ENCODE results near the gene GET3.
"Not testable (repeated sequence)": the region's sequence is repeated elsewhere in the genome, so short reads cannot be mapped to it uniquely, and the experiment has no call there.

GET3 gene

DNA sequence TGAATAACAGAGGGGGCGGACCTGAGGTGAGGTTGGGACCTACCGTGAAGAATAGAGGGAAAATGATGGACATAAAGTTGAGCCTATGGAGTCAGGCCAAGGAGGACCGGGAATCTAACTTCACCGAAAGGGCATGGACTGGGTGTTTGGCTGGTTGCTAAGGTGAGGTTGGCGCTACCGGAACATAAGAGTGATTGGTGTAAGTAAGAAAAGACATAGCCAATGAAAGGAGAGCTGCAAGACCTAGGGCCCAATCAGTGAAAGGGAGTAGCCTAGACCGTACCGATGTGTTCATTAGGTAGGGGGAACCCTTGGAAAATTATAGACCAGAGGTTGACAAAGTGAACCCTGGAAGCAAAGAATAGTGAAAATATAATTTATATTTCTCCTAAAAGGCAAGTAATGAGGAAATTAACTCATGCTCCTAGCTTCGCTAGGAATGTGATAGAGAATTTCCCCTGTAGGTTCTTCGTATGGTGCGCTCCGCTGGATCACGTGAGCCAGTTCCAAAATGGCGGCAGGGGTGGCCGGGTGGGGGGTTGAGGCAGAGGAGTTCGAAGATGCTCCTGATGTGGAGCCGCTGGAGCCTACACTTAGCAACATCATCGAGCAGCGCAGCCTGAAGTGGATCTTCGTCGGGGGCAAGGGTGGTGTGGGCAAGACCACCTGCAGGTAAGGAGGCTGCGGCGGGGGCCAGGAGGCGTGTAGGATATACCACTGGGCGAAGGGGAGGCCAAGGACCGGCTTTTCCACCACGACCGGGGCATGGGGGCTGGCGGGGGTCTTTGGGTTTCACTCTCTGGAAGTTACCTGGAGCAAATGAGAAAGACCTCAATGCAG, at the start of gene GET3:
Gene GET3 (plus strand): TSS at position 503 of the 840 bp plus-strand sequence. CDS start 9 bp downstream, at position 512.
- peak; percentile 100 for DNase-seq (ENCODE audit: low read depth)

DNA sequence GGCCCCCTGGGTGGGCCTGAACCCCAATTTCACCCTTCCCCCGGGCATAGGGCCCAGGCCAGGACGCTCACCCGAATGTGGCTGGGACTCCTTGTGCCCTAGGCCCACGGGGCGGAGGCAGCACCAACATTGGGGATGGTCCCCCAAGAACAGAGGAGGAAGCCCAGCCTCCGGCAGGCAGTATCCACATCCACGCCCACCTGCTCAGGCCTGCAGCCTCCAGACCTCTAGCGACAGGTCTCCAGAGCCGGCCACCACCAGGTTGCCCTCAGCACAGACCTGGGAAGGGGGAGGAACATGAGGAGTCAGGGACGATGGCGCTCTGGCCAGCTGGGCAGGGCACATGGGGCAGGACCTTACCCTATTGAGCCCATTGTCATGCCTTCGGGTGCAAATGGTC, 48.3 kb upstream of the GET3 start:
- no peak for DNase-seq (ENCODE audit: low read depth)

GRCh38 chr19:12689581-12690216, 47.6 kb upstream of the GET3 start:
- DNase-seq (ENCODE audit: low read depth): no peak

DNA sequence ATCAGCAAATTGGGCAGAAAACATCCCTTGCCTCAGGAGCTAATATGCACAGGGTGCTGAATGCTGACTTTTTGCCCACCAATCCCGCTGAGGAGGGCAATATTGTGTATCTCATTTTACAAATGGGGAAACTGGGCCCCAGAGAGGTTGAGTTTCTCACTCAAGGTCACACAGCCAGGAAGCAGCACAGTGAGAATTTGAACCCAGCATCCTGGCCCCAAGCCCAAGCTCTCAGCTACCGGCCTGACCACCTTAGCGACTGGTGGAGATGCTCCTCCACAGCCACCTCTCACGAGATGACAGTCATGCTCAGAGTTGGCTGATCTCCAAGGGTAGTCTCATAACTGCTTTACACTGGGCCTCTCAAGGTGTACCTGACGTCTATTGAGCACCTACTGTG, 44.3 kb upstream of the GET3 start:
- no peak for DNase-seq (ENCODE audit: low read depth)

GRCh38 chr19:12694641-12695040, 42.7 kb upstream of the GET3 start:
- DNase-seq (ENCODE audit: low read depth): no peak

DNA sequence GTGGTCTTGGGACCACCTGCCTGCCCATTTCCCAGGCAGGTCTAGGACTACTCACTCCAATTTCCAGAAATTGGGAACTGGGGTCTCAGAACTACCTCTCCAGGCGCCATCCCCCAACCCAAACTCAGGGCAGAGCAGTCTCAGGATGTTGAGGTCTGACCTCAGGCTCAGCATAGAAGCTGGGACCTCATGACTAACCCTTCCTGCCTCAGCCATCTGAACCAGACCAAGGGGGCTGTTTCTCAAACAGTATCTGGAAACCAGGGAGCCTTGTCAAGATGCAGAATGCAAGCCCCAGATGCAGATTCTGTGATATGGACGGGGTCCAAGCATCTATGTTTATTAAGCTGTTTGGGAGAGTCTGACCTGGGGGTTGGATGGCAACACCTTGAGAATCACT, 42.2 kb upstream of the GET3 start:
- DNase-seq (ENCODE audit: low read depth): no peak

DNA sequence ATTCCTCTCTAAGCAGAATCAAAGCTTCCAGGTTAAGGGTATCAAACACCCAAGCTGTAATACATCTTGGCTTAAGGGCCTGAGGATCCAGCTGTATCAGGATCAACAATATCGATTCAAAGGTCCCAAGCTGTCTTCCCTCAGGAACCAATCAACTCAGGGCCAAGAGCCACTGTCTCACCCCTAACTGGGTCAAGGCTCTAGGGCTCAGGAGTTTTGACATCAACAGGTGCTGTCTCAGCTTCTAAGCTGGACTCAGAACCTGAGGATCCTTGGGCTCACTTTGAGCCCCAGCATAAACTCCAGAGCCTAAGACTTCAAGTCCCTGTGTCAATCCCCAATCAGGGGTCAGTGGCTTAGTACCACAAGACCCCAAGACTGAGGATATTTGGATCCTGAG, 41.8 kb upstream of the GET3 start:
- no peak for DNase-seq (ENCODE audit: low read depth)

GRCh38 chr19:12695997-12696365, 41.3 kb upstream of the GET3 start:
- DNase-seq (ENCODE audit: low read depth): no peak

- peak; percentile 95 for DNase-seq (ENCODE audit: low read depth)
Measured at GRCh38 chr19:12696366-12697335, 40.6 kb upstream of the GET3 start, which contains the start of gene FBXW9. FBXW9 (minus strand) TSS chr19:12696631; CDS start chr19:12696581, 50 bp downstream.

GRCh38 chr19:12697425-12697824, 39.9 kb upstream of the GET3 start:
- not testable (repeated sequence) for DNase-seq (ENCODE audit: low read depth)

GRCh38 chr19:12698138-12698537, 39.2 kb upstream of the GET3 start:
- no peak for DNase-seq (ENCODE audit: low read depth)

DNA sequence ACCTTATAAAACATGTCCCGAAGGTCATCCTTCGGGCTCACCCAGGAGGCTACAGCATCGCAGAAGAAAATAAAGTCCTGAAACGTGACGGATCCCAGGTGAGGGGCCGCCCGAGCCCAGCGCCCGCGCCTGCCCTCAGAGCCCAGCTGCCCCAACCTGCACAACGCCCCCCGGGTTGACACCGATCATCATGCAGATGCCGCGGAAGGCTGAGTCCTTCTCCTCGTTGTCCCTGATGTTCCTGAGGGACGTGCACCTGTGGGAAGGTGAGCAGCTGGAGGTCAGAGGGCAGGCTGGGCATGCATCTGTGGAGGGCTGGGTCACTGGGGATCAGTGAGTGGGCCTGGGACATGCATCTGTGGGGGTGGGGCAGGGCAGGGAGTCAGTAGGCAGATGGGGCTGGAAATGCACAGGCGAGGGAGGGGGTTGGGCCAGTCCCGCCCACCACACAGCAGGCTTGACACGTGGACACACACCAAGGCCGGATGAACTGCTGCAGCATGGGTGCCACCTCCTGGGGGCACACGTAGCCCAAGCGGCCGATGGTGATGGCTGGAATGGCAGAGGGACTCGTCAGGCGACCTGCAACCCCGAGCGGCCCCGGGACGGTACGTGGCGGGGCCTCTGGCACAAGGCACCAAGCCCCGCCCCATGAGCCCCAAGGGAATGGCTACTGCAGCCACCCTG, 35.6 kb upstream of the GET3 start:
- no peak for DNase-seq (ENCODE audit: low read depth)

DNA sequence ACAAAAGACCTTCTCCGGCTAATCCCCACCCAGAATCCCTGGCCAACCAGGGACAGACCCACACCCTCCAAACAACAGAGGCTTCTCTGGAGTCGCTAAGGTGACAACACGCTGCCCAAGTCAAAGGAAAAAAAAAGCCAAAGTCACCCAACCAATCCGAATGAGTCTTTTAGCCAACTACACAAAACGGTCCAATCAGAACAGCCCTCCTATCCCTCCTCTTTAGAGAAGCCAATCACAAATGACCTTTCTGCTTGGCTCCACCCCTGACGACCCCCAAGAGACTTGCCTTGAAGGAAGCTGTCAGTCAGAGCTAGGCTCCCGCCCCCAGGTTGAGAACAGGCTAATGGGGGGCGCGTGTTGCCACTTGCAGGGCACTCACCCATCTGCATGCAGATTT, 34.3 kb upstream of the GET3 start:
- no peak for DNase-seq (ENCODE audit: low read depth)

GRCh38 chr19:12705169-12705568, 32.1 kb upstream of the GET3 start:
- DNase-seq (ENCODE audit: low read depth): no peak

GRCh38 chr19:12705654-12706331, 31.5 kb upstream of the GET3 start:
- no peak for DNase-seq (ENCODE audit: low read depth)

DNA sequence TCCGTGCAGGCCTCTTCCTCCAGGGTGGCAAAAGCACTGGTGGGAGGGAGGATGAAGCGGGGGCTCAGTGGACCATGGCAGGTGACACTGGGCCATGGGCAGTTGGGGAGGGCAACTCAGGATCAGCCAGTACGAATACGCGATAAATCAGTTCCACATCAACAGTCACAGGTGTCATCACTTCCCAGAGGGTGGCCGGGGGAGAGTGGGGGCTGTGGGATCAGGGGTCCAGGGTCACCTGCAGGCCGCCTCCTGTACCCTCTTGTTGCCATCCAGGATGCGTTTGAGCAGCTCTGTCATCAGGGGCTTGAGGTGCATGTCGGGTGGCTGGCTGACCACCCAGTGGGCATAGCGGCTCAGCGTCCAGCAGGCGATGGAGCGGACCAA, 31.0 kb upstream of the GET3 start:
- no peak for DNase-seq (ENCODE audit: low read depth)

- no peak for DNase-seq (ENCODE audit: low read depth)
Measured at GRCh38 chr19:12708641-12709040, 28.7 kb upstream of the GET3 start.

- no peak for DNase-seq (ENCODE audit: low read depth)
Measured at GRCh38 chr19:12711187-12711586, 26.1 kb upstream of the GET3 start.

- not testable (repeated sequence) for DNase-seq (ENCODE audit: low read depth)
Measured at GRCh38 chr19:12712077-12712476, 25.2 kb upstream of the GET3 start.

DNA sequence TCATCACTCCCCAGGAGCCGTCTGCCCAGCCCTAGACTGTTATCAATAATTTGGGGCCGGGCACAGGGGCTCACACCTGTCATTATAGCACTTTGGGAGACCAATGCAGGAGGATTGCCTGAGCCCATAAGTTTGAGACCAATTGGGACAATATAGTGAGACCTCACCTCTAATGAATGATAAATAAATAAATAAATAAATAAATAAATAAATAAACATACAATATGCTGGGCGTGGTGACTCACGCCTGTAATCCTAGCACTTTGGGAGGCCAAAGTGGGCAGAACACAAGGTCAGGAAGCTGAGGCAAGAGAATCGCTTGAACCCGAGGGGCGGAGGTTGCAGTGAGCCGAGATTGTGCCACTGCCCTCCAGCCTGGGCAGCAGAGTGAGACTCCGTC, 24.0 kb upstream of the GET3 start:
- DNase-seq (ENCODE audit: low read depth): not testable (repeated sequence)

- no peak for DNase-seq (ENCODE audit: low read depth)
Measured at GRCh38 chr19:12715102-12715501, 22.2 kb upstream of the GET3 start.

Data from fibroblast of gingiva (primary cell).